K562 (cell line): ENCODE measurements around the gene NDUFAF3. TPM values are rescaled to one million over a fixed set of nuclear protein-coding genes. Genes with fewer than 3 reads are reported as not detected.

Experiments used
- ATAC-seq: fragments of 200-7000 bp; cut with Tn5 transposase; 3 replicates; pipeline ENCODE4 v1.9.1; 2020; ENCODE audit warnings: moderate library complexity
- BruUV-seq: library from RNA; stranded (reverse); fragments of 400-500 nt; replicated peaks from 2 replicates; lab custom pipeline; 2021; lab: Mats Ljungman, UMichigan
- CTCF ChIA-PET: fragments of 300-600 bp; formaldehyde crosslinking; extraction: SDS; loops from one replicate; lab custom pipeline; 2021; ENCODE audit warnings: low intra/inter-chr PET ratio; lab: Yijun Ruan, JAX
- POLR2A ChIA-PET: fragments of 300-600, 350-650 bp; sonication (Branson Sonifier 250); formaldehyde crosslinking; extraction: SDS; loops from one replicate; lab custom pipeline; 2021; ENCODE audit warnings: antibody characterized with exemption, inconsistent platforms; lab: Yijun Ruan, JAX
- DNase-seq, 4 experiments: peaks; one replicate each; pipeline versions ENCODE4 v3.0.0 to v3.0.0-alpha.2; 2011 to 2018; ENCODE audit warnings: low spot score in 3 of 4, mixed read lengths in 3 of 4; ENCODE audit errors: extremely low read depth in 1 of 4
- FAIRE-seq: peaks from 2 replicates; lab custom pipeline; 2011; peaks lifted over from hg19 to GRCh38; lab: Jason Lieb, UNC
- H2AFZ ChIP-seq: 2 replicates; pipeline ENCODE4 v1.6.0; 2011; ENCODE audit warnings: low read depth, low read length, control low read depth, inconsistent platforms
- H3K27ac ChIP-seq: fragments of 200-600 bp; 3 replicates; pipeline ENCODE4 v1.8.0; 2011; ENCODE audit warnings: low read depth, mild to moderate bottlenecking, control low read depth, inconsistent platforms, low read length, moderate library complexity, mixed read lengths; ENCODE audit errors: extremely low read depth
- H3K27me3 ChIP-seq, 2 experiments: fragments of 300-600 bp in 1 of 2; 2 replicates in 1 of 2; 3 replicates in 1 of 2; pipeline versions ENCODE4 v1.6.0 to v1.8.0; 2011; ENCODE audit warnings: inconsistent platforms in 2 of 2, low read length in 2 of 2, mild to moderate bottlenecking in 1 of 2, mixed read lengths in 1 of 2, moderate library complexity in 1 of 2; ENCODE audit not compliant: control insufficient read depth in 2 of 2, insufficient read depth in 2 of 2
- H3K36me3 ChIP-seq: fragments of 300-600 bp; 3 replicates; pipeline ENCODE4 v1.8.0; 2011; ENCODE audit warnings: mild to moderate bottlenecking, low read length, inconsistent platforms; ENCODE audit not compliant: control insufficient read depth, insufficient read depth
- H3K4me1 ChIP-seq, 2 experiments: fragments of 200-600 bp in 1 of 2; replicated peaks in 1 of 2; 2 replicates in 1 of 2; 3 replicates in 1 of 2; pipeline versions ENCODE4 v1.5.1 to v1.8.0; 2011; ENCODE audit warnings: inconsistent platforms in 2 of 2, low read length in 2 of 2, mild to moderate bottlenecking in 1 of 2, mixed read lengths in 1 of 2, moderate library complexity in 1 of 2; ENCODE audit not compliant: control insufficient read depth in 2 of 2, insufficient read depth in 2 of 2
- H3K4me2 ChIP-seq: 2 replicates; pipeline ENCODE4 v1.6.1; 2011; ENCODE audit warnings: low read length, control low read depth, inconsistent platforms, mixed read lengths; ENCODE audit not compliant: insufficient read depth
- H3K4me3 ChIP-seq: fragments of 200-600 bp; sonication (generic), shearing (Covaris generic); 2 replicates; pipeline ENCODE4 v1.5.1; 2016; ENCODE audit warnings: control low read depth, inconsistent platforms
- H3K79me2 ChIP-seq: fragments of 200-600 bp; 3 replicates; pipeline ENCODE4 v1.8.0; 2011; ENCODE audit warnings: low read length, inconsistent platforms; ENCODE audit not compliant: control insufficient read depth, insufficient read depth
- H3K9ac ChIP-seq, 2 experiments: 2 replicates each; pipeline versions ENCODE4 v1.6.0 to v1.6.1; 2011; ENCODE audit warnings: low read depth in 2 of 2, low read length in 2 of 2, control low read depth in 1 of 2, inconsistent platforms in 1 of 2, mild to moderate bottlenecking in 1 of 2, mixed read lengths in 1 of 2; ENCODE audit not compliant: insufficient read depth in 1 of 2
- H3K9me1 ChIP-seq: one replicate; pipeline ENCODE4 v1.6.0; 2011; ENCODE audit warnings: inconsistent platforms, mild to moderate bottlenecking, low read length, moderate library complexity; ENCODE audit not compliant: control insufficient read depth, insufficient read depth
- H3K9me3 ChIP-seq: replicated peaks from 2 replicates; pipeline ENCODE4 v1.5.1; 2011; ENCODE audit warnings: low read depth, low read length, inconsistent platforms; ENCODE audit not compliant: control insufficient read depth, insufficient read depth
- H4K20me1 ChIP-seq: replicated peaks from 2 replicates; pipeline ENCODE4 v1.6.1; 2011; ENCODE audit warnings: low read length, inconsistent platforms, mixed read lengths; ENCODE audit not compliant: control insufficient read depth, insufficient read depth
- GABPB1 ChIP-seq: sonication (generic); formaldehyde crosslinking; IDR thresholded peaks from 2 replicates; pipeline ENCODE4 v1.8.0; 2022; ENCODE audit warnings: mild to moderate bottlenecking, missing genetic modification reagents
- RBBP5 ChIP-seq: fragments of 200-600 bp; sonication (generic); IDR thresholded peaks from 2 replicates; pipeline ENCODE4 v1.6.1; 2012; ENCODE audit warnings: borderline replicate concordance, mild to moderate bottlenecking, low read length, control low read depth, inconsistent platforms; ENCODE audit not compliant: insufficient read depth, poor library complexity, severe bottlenecking
- ZFX ChIP-seq: sonication (generic); formaldehyde crosslinking; IDR thresholded peaks from 2 replicates; pipeline ENCODE4 v1.8.0; 2022; ENCODE audit warnings: mild to moderate bottlenecking, missing genetic modification reagents, moderate library complexity
- ZNF780A ChIP-seq: fragments of 250-450 bp; sonication (Bioruptor Pico); IDR thresholded peaks from 2 replicates; pipeline ENCODE4 v1.5.0; 2021; ENCODE audit warnings: mild to moderate bottlenecking
- WGBS: fragments of 100-300 bp; shearing (Covaris generic); methylation state at CpG from one replicate; pipeline ENCODE4 v1.1.6; 2016; ENCODE audit warnings: low coverage, mixed read lengths; ENCODE audit not compliant: insufficient coverage; ENCODE audit errors: missing lambda C conversion rate; 5-methylcytosine and 5-hydroxymethylcytosine counted together
- in situ Hi-C: fragments of 300-500 bp; cut with MboI; formaldehyde crosslinking; loops from 4 replicates; pipeline ENCODE4 v1.15.0; 2018; ENCODE audit warnings: inconsistent platforms, mixed read lengths
- intact Hi-C: fragments of 100-400 bp; cut with micrococcal nuclease; formaldehyde crosslinking; loops from 2 replicates; pipeline ENCODE4 v1.14.2; 2022
- polyA plus RNA-seq, 8 experiments: library from polyadenylated mRNA; depleted of rRNA in 4 of 8; stranded (reverse) in 5 of 8; unstranded in 3 of 8; fragments of >200 nt; fragmentation: Nextera tagmentation in 2 of 8; fragmentation: Illumina TruSeq in 1 of 8; extraction: Ambion mirVana in 2 of 8; extraction: Trizol in 1 of 8; gene quantifications; 2 replicates each; pipeline versions ENCODE4 v1.2.1 to v1.2.3, GENCODE V29; 2011 to 2014; ENCODE audit warnings: inconsistent platforms in 1 of 8, missing spikeins in 1 of 8
- total RNA-seq, 7 experiments: library from RNA; depleted of rRNA in 6 of 7; stranded (reverse); fragments of >200 nt in 6 of 7; fragmentation: Illumina TruSeq in 2 of 7; extraction: Trizol in 2 of 7; gene quantifications; 2 replicates each; pipeline versions ENCODE4 v1.2.1 to v1.2.3, GENCODE V29; 2011 to 2021; ENCODE audit warnings: low replicate concordance in 1 of 7

Gene NDUFAF3
- total and polyA plus RNA-seq, 9 of the 15 experiments (the other 6 are each of a cell fraction or from before 2014, with no cell fraction given): 17.0 to 127 (median 36.3) TPM

DNA sequence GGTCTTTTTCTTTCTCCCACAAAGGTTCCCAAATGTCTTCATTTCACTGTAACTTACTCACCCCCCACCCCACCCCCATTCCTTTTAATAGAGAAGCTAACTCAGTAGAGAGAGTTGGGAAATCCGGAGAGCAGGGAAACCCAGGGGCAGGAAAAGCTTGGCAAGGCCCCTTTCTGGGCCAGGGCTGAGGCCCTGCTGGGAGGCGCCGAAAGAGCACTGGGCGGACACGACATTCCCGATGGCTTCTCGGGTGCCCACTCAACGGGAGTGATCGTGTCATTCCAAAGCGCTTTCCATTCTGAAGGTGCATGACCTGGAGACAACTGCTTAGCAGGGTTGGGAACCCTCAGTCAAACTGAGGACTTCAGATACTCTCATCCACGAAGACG lies 2.0 kb upstream of the NDUFAF3 start:
- no peak for FAIRE-seq
- TF ChIP-seq ZNF780A (no peak), GABPB1 (CRISPR knock-in tag) (0 out of 2 replicates have a peak, but pooled peaks have one; percentile 18), RBBP5 (peak; percentile 25), ZFX (CRISPR knock-in tag) (peak; percentile 56; the same call in 1 of the 2 replicates)
- peaks cover 8 to 57% of the 10 kb centered on the region in 2 experiments; a peak in 4 of 5 replicates for H3K4me1 ChIP-seq

More for the DNA sequence above, 2.0 kb upstream of the NDUFAF3 start:
- peaks cover 42% of the 10 kb centered on the region; the same call in 2 of the 3 replicates for H3K36me3 ChIP-seq
- ChIA-PET POLR2A (interaction anchor here (0.5 to 8.4 kb wide), 10 partner anchors 9 to 452 kb away, joined by 3 to 104 read pairs (median 6); partner anchors contain the start of genes ARIH2, IMPDH2, QRICH1 and WDR6), CTCF (no interaction called here)
- in situ Hi-C loops: no loop called here
- no peak for DNase-seq
- H3K4me2 ChIP-seq: peak overlapping the region; percentile 92
- ATAC-seq: no peak
- H3K27me3 ChIP-seq: no peaks in the 10 kb centered on the region
- peaks cover 3% of the 10 kb centered on the region for H3K9me1 ChIP-seq
- H2AFZ ChIP-seq: no peak overlapping the region
- peaks cover 69% of the 10 kb centered on the region for H3K79me2 ChIP-seq
- 0 out of 2 replicates have a peak, but pooled peaks cover 10% of the 10 kb centered on the region for H4K20me1 ChIP-seq
- H3K9ac ChIP-seq: peak overlapping the region; percentile 98 to 99
- no TSS peak for BruUV-seq
- H3K27ac ChIP-seq: peak overlapping the region; percentile 99
- intact Hi-C loops: loop anchor here (10.0 kb wide), 1 partner anchor 145 kb away; the partner anchor contains the start of gene CCDC71
- H3K4me3 ChIP-seq: peak overlapping the region; percentile 74
- H3K9me3 ChIP-seq: no peaks in the 10 kb centered on the region
- WGBS: under 1% methylated on average over 12 of the region's 12 CpGs
